B cell (primary cell): ENCODE measurements around the gene DCT. TPM values are rescaled to one million over a fixed set of nuclear protein-coding genes. Genes with fewer than 3 reads are reported as not detected.

ENCODE experiments used
- ATAC-seq: fragments of 200-7000 bp; cut with Tn5 transposase; one replicate; pipeline ENCODE4 v1.10.0; 2021; ENCODE audit warnings: low read depth, mild to moderate bottlenecking, moderate number of reproducible peaks, moderate library complexity
- CTCF ChIA-PET: fragments of 350-600 bp; sonication (Branson Sonifier 250); formaldehyde crosslinking; loops from one replicate; lab custom pipeline; 2021; ENCODE audit warnings: antibody characterized with exemption, inconsistent platforms; lab: Charles Lee
- POLR2A ChIA-PET: fragments of 350-600 bp; sonication (Branson Sonifier 250); formaldehyde crosslinking; loops from one replicate; lab custom pipeline; 2021; ENCODE audit warnings: antibody characterized with exemption; lab: Charles Lee
- DNase-seq: peaks from one replicate; pipeline ENCODE4 v3.0.0; 2013
- H2AFZ ChIP-seq: 2 replicates; pipeline ENCODE4 v1.6.1; 2012; ENCODE audit warnings: mild to moderate bottlenecking, low read depth, low read length; ENCODE audit not compliant: insufficient read depth, poor library complexity, severe bottlenecking
- H3K27ac ChIP-seq, 2 donors: 1 replicate in 1 of 2; 2 replicates in 1 of 2; pipeline ENCODE4 v1.5.1; 2012 to 2013; ENCODE audit warnings: low read length in 2 of 2, mild to moderate bottlenecking in 2 of 2, moderate library complexity in 1 of 2
- H3K27me3 ChIP-seq, 4 experiments: fragments of 200-600 bp in 1 of 4; sonication (generic) in 1 of 4; replicated peaks in 1 of 4; 1 replicate in 2 of 4; 2 replicates in 2 of 4; pipeline versions ENCODE4 v1.6.1 to v1.7.0; 2013 to 2016; ENCODE audit warnings: low read length in 3 of 4, mild to moderate bottlenecking in 2 of 4, mixed read lengths in 1 of 4, moderate library complexity in 1 of 4; ENCODE audit not compliant: insufficient read depth in 4 of 4, control insufficient read depth in 3 of 4; ENCODE audit errors: control extremely low read depth in 1 of 4
- H3K36me3 ChIP-seq, 2 experiments: replicated peaks in 1 of 2; 1 replicate in 1 of 2; 2 replicates in 1 of 2; pipeline versions ENCODE4 v1.6.1 to v1.7.1; 2013; ENCODE audit warnings: low read length in 1 of 2; ENCODE audit not compliant: insufficient read depth in 2 of 2, control insufficient read depth in 1 of 2; ENCODE audit errors: control extremely low read depth in 1 of 2, extremely low read depth in 1 of 2
- H3K4me1 ChIP-seq, 2 donors: fragments of 200-600 bp in 1 of 2; sonication (generic) in 1 of 2; 1 replicate in 1 of 2; 2 replicates in 1 of 2; pipeline versions ENCODE4 v1.5.1 to v1.6.1; 2013 to 2017; ENCODE audit warnings: low read length in 2 of 2; ENCODE audit not compliant: control insufficient read depth in 2 of 2, insufficient read depth in 2 of 2
- H3K4me2 ChIP-seq: replicated peaks from 2 replicates; pipeline ENCODE3; 2012; ENCODE audit warnings: mild to moderate bottlenecking, low read depth, low read length; ENCODE audit not compliant: poor library complexity, severe bottlenecking
- H3K4me3 ChIP-seq, 5 experiments: fragments of 200-600 bp in 1 of 5; sonication (generic) in 1 of 5; 1 replicate in 3 of 5; 2 replicates in 2 of 5; pipeline versions ENCODE4 v1.5.1 to v1.7.0; 2011 to 2016; ENCODE audit warnings: low read length in 4 of 5, mild to moderate bottlenecking in 4 of 5, low read depth in 2 of 5, control low read depth in 1 of 5, moderate library complexity in 1 of 5; ENCODE audit not compliant: insufficient read depth in 1 of 5; ENCODE audit errors: control extremely low read depth in 1 of 5, extremely low read depth in 1 of 5
- H3K79me2 ChIP-seq: fragments of 200-600 bp; sonication (generic); one replicate; pipeline ENCODE4 v1.6.0; 2016; ENCODE audit warnings: low read length; ENCODE audit not compliant: control insufficient read depth, insufficient read depth
- H3K9ac ChIP-seq: fragments of 200-600 bp; sonication (generic); 2 replicates; pipeline ENCODE4 v1.6.1; 2017; ENCODE audit warnings: mild to moderate bottlenecking, low read length, moderate library complexity
- H3K9me3 ChIP-seq, 3 donors: one replicate each; pipeline versions ENCODE4 v1.6.1 to v1.7.1; 2013; ENCODE audit warnings: low read length in 2 of 3; ENCODE audit not compliant: control insufficient read depth in 2 of 3, insufficient read depth in 1 of 3; ENCODE audit errors: control extremely low read depth in 1 of 3
- H4K20me1 ChIP-seq: 2 replicates; pipeline ENCODE4 v1.6.0; 2012; ENCODE audit warnings: mild to moderate bottlenecking, low read length; ENCODE audit not compliant: insufficient read depth, control insufficient read depth, poor library complexity, severe bottlenecking
- H3K27ac Mint-ChIP-seq: one replicate; pipeline ENCODE4 v1.8.0; 2021; ENCODE audit warnings: mixed read lengths
- H3K27me3 Mint-ChIP-seq: one replicate; pipeline ENCODE4 v1.8.0; 2021; ENCODE audit warnings: mixed read lengths
- H3K4me1 Mint-ChIP-seq: one replicate; pipeline ENCODE4 v1.8.0; 2021; ENCODE audit warnings: mixed read lengths
- H3K4me3 Mint-ChIP-seq: one replicate; pipeline ENCODE4 v1.8.0; 2021; ENCODE audit warnings: mixed read lengths
- H3K9me3 Mint-ChIP-seq: one replicate; pipeline ENCODE4 v1.8.0; 2022; ENCODE audit warnings: mixed read lengths; ENCODE audit not compliant: insufficient read depth
- CTCF ChIP-seq: fragments of 200-600 bp; IDR thresholded peaks from one replicate; pipeline ENCODE4 v1.8.0; 2022; ENCODE audit warnings: antibody characterized with exemption, mild to moderate bottlenecking
- EZH2 ChIP-seq: IDR thresholded peaks from 2 replicates; pipeline ENCODE4 v1.6.1; 2012; ENCODE audit warnings: borderline replicate concordance, low read depth, mild to moderate bottlenecking, moderate library complexity, low read length; ENCODE audit not compliant: insufficient read depth, poor library complexity, severe bottlenecking
- WGBS: methylation state at CpG from one replicate; pipeline ENCODE4 v1.1.5; 2013; ENCODE audit warnings: missing lambda C conversion rate; ENCODE audit not compliant: insufficient coverage; 5-methylcytosine and 5-hydroxymethylcytosine counted together
- intact Hi-C: fragments of 100-400 bp; cut with micrococcal nuclease; formaldehyde crosslinking; loops from one replicate; pipeline ENCODE4 v1.10.0; 2022
- polyA plus RNA-seq: library from polyadenylated mRNA; depleted of rRNA; stranded (reverse); fragments of >200 nt; gene quantifications from 2 replicates; pipeline ENCODE4 v1.2.3, GENCODE V29; 2012
- total RNA-seq, 2 donors: library from RNA; stranded (reverse); fragments of 120-200 nt in 1 of 2; gene quantifications; 1 replicate in 1 of 2; 2 replicates in 1 of 2; pipeline versions ENCODE4 v1.2.3 to v1.2.4, GENCODE V29; 2013 to 2022

The DCT gene
- total and polyA plus RNA-seq, 2 donors (not counting 1 experiment from before 2014, with no cell fraction given) = 0.10 to 0.18 TPM

- H4K20me1 ChIP-seq = no peaks in the 10 kb centered on the region
- no peak overlapping the region for H3K4me2 ChIP-seq
- no peak overlapping the region for H3K27ac Mint-ChIP-seq
- no peaks in the 10 kb centered on the region for H3K79me2 ChIP-seq
- no peaks in the 10 kb centered on the region for H3K9me3 Mint-ChIP-seq
- peaks cover 11% of the 10 kb centered on the region for H3K27me3 Mint-ChIP-seq
- H3K27ac ChIP-seq = no peak overlapping the region
- POLR2A ChIA-PET = no interaction called here
- intact Hi-C loops = no loop called here
- no peak overlapping the region for H2AFZ ChIP-seq
- H3K36me3 ChIP-seq = no peaks in the 10 kb centered on the region
- H3K4me3 ChIP-seq = no peak overlapping the region
- CTCF ChIA-PET = interaction anchor here (0.9 to 1.9 kb wide), 2 partner anchors 18 to 163 kb away, joined by 3 to 4 read pairs; no protein-coding TSS in a partner anchor
- no peak overlapping the region for H3K4me3 Mint-ChIP-seq
- DNase-seq (no peak), ATAC-seq (no peak)
- no peaks in the 10 kb centered on the region for H3K4me1 Mint-ChIP-seq
- H3K27me3 ChIP-seq = no peaks in the 10 kb centered on the region
- H3K9me3 ChIP-seq = peaks cover 0 to 2% (median 0%) of the 10 kb centered on the region in 3 donors
- no peaks in the 10 kb centered on the region for H3K4me1 ChIP-seq
- WGBS = no CpG with 5 or more reads among the region's 2 CpGs
- TF ChIP-seq CTCF (no peak), EZH2 (no peak)
- no peak overlapping the region for H3K9ac ChIP-seq
Measured at GRCh38 chr13:94454906-94455305, 24.6 kb downstream of the DCT start.

DNA sequence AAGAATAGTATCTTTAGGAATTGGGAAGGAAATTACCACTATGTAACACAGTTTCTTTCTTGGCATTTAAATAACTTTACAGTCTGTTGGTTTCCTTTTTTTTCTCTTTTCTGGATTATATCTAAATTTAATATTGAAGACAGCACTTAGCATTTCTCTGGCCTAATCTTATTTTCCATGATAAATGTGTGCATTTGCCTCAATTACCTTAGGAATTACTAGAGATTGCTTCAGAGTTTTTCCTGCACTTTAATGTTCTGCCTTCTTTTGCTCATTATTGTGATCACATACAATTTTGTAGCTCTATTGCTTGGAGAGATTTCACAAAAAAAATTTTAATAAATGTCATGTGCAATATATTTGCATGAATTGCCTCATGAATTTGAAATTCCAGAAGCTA lies 25.1 kb downstream of the DCT start:
- DNase-seq = no peak
- Histone ChIP-seq H2AFZ (no peak overlapping the region), H3K36me3 (no peaks in the 10 kb centered on the region), H3K27me3 (no peaks in the 10 kb centered on the region), H3K4me3 (no peak overlapping the region), H3K9me3 (peaks cover 0 to 5% (median 0%) of the 10 kb centered on the region in 3 donors), H3K27ac (no peak overlapping the region), H3K4me1 (no peaks in the 10 kb centered on the region), H3K4me2 (no peak overlapping the region), H3K9ac (no peak overlapping the region), H3K79me2 (no peaks in the 10 kb centered on the region), H4K20me1 (no peaks in the 10 kb centered on the region)
- ATAC-seq = no peak
- Mint-ChIP-seq H3K27ac (no peak overlapping the region), H3K4me3 (no peak overlapping the region), H3K4me1 (no peaks in the 10 kb centered on the region), H3K27me3 (peaks cover 11% of the 10 kb centered on the region), H3K9me3 (no peaks in the 10 kb centered on the region)
- ChIA-PET POLR2A (no interaction called here), CTCF (interaction anchor here (0.9 to 1.9 kb wide), 3 partner anchors 17 to 164 kb away, joined by 3 to 4 read pairs (median 3); no protein-coding TSS in a partner anchor)
- intact Hi-C loops = no loop called here
- no peak for TF ChIP-seq EZH2
- TF ChIP-seq CTCF = no peak
